ENCODE data around the gene CDH13.

DNA sequence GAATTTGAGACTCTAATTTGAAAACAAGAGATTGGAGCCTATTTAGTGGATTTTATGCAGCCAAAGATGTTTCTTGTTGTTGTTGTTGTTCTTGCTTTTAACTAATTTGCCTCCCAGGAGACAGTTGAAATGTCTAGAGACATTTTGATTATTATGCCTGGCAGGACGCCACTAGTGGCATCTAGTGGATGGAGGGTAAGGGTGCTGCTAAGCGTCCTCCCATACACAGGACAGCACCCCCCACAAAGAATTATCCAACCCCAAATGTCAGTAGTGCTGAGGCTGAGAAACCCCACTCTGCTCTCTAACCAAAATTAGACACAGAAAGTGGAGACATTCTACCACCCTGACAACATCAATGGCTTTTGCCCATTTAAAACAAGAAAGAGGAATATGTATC lies 1165.6 kb downstream of the CDH13 start:
- TF ChIP-seq CTCF (IDR thresholded peaks at IDR 0.05; ENCODE audit: low read length) = no peak
- no peak for TF ChIP-seq EZH2 (optimal IDR thresholded peaks at IDR 0.05; ENCODE audit: low read depth, low read length)
